Mucosa of descending colon (tissue), 3 donors: ENCODE results near the gene HSFX3. TPM values are rescaled to one million over a fixed set of nuclear protein-coding genes. Genes with fewer than 3 reads are reported as not detected.

Source experiments
- ATAC-seq: fragments of 200-7000 bp; cut with Tn5 transposase; one replicate; pipeline ENCODE4 v1.9.1; 2020; ENCODE audit warnings: mild to moderate bottlenecking, moderate library complexity
- DNase-seq, 3 donors: peaks; one replicate each; pipeline ENCODE4 v3.0.0-alpha.2; 2020
- H3K36me3 ChIP-seq: fragments of 200-600 bp; one replicate; pipeline ENCODE4 v1.8.0; 2021; ENCODE audit warnings: low read depth, mild to moderate bottlenecking
- H3K4me1 ChIP-seq: fragments of 200-600 bp; one replicate; pipeline ENCODE4 v1.8.0; 2021; ENCODE audit warnings: low read depth, mild to moderate bottlenecking
- H3K4me3 ChIP-seq: fragments of 200-600 bp; one replicate; pipeline ENCODE4 v1.8.0; 2021; ENCODE audit warnings: mild to moderate bottlenecking
- H3K9me3 ChIP-seq: fragments of 200-600 bp; one replicate; pipeline ENCODE4 v1.8.0; 2021; ENCODE audit warnings: mild to moderate bottlenecking
- intact Hi-C, 2 donors: fragments of 100-400 bp; cut with DNase I in 1 of 2; cut with micrococcal nuclease in 1 of 2; formaldehyde crosslinking; loops; one replicate each; pipeline versions ENCODE4 v1.11.0 to v1.11.1; 2022; cut with DNase I, micrococcal nuclease
- total RNA-seq, 3 donors: library from RNA; stranded (reverse); fragmentation: NEBNext Ultra II Directional in 2 of 3; extraction: Animal tissue kit (Norgen Biotek cat#: 25700) in 2 of 3; gene quantifications; one replicate each; pipeline versions ENCODE4 v1.2.1 to v1.2.4, GENCODE V29; 2021 to 2023
- TF ChIP-seq, protein P1 (sequence below): fragments of 200-600 bp; IDR thresholded peaks from one replicate; pipeline ENCODE4 v1.8.0; 2022; ENCODE audit warnings: antibody characterized with exemption, mild to moderate bottlenecking
- donor health status: DM: no; HTN: no; CAD: no; lungs with moderate emphysema.
- donor health status: DM: no; HTN: no; CAD: no.
- donor health status: DM: no; HTN: yes; CAD: no.

HSFX3 gene
- total RNA-seq, 3 donors from 2014 or later, result not detected

DNA sequence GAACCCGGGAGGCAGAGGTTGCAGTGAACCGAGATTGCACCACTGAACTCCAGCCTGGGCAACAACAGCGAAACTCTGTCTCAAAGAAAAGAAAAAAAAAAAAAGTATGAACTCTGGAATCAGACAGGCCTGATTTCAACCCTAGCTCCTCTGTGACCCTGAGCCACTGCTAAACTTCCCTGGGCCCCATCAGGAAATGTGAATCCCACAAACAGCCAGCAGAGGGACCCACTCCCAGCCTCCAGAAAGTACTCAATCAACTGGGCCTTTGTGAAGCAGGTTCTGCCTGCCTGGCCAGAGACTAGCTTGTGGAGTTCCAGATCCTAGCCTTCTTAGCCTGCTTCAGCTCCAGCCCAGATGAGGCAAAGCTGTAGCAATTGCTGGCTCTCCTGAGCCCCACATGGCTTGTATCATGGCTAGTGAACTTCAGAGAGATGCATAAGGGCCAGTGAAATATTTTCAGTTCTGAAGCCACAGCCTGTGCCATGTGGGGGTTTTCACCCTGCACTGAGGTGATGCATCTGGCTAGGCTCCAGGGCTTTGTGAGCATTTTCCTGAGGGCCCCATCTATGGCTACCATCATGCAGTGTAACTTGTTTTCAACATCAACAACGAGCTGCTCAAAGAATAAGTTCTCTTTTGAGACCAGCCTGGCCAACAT lies 37.4 kb downstream of the HSFX3 start:
- Histone ChIP-seq H3K9me3 (no peaks in the 10 kb centered on the region), H3K4me3 (no peak overlapping the region), H3K36me3 (no peaks in the 10 kb centered on the region), H3K4me1 (no peaks in the 10 kb centered on the region)
- peak; percentile 89 for ATAC-seq
- TF ChIP-seq, protein P1, sequence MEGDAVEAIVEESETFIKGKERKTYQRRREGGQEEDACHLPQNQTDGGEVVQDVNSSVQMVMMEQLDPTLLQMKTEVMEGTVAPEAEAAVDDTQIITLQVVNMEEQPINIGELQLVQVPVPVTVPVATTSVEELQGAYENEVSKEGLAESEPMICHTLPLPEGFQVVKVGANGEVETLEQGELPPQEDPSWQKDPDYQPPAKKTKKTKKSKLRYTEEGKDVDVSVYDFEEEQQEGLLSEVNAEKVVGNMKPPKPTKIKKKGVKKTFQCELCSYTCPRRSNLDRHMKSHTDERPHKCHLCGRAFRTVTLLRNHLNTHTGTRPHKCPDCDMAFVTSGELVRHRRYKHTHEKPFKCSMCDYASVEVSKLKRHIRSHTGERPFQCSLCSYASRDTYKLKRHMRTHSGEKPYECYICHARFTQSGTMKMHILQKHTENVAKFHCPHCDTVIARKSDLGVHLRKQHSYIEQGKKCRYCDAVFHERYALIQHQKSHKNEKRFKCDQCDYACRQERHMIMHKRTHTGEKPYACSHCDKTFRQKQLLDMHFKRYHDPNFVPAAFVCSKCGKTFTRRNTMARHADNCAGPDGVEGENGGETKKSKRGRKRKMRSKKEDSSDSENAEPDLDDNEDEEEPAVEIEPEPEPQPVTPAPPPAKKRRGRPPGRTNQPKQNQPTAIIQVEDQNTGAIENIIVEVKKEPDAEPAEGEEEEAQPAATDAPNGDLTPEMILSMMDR, result no peak
- intact Hi-C loops, result no loop called here
- DNase-seq, result peak in 2 of 3 donors; percentile 61 to 72

DNA sequence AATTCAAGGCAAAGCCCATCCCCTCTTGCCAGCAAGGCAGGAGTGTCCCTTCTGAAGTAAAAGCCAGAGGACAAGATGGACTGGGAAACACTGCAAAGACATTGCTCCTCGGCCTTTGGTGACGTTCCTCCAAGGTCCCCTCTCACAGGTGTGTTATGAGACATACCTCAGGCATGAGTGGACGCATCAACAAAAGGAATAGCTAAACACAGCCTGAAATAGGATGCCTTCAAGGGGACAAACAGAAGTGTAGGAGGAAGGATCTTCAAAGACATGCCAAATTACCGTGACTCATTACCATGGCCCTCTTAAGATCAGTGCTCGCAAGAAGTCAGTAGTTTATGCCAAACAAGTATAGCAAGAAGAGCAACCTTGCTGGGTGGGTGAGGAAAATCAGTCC lies 38.6 kb downstream of the HSFX3 start:
- ATAC-seq (no peak), DNase-seq (no peak)
- intact Hi-C loops, result no loop called here
- H3K4me3 ChIP-seq, result no peak overlapping the region
- no peaks in the 10 kb centered on the region for H3K4me1 ChIP-seq
- no peaks in the 10 kb centered on the region for H3K9me3 ChIP-seq
- TF ChIP-seq, protein P1, result no peak
- no peaks in the 10 kb centered on the region for H3K36me3 ChIP-seq

- ATAC-seq (no peak), DNase-seq (no peak)
- Histone ChIP-seq H3K4me3 (no peak overlapping the region), H3K4me1 (no peaks in the 10 kb centered on the region), H3K36me3 (no peaks in the 10 kb centered on the region), H3K9me3 (no peaks in the 10 kb centered on the region)
- TF ChIP-seq, protein P1, result no peak
- intact Hi-C loops, result no loop called here
These were observed 39.3 kb downstream of the HSFX3 start for GRCh38 chrX:149510386-149510785.

GRCh38 chrX:149508467-149508866 lies 41.3 kb downstream of the HSFX3 start:
- no peaks in the 10 kb centered on the region for H3K36me3 ChIP-seq
- no peak for ATAC-seq
- H3K4me3 ChIP-seq, result no peak overlapping the region
- TF ChIP-seq, protein P1, result no peak
- no peaks in the 10 kb centered on the region for H3K9me3 ChIP-seq
- no peaks in the 10 kb centered on the region for H3K4me1 ChIP-seq
- DNase-seq, result no peak
- intact Hi-C loops, result no loop called here

DNA sequence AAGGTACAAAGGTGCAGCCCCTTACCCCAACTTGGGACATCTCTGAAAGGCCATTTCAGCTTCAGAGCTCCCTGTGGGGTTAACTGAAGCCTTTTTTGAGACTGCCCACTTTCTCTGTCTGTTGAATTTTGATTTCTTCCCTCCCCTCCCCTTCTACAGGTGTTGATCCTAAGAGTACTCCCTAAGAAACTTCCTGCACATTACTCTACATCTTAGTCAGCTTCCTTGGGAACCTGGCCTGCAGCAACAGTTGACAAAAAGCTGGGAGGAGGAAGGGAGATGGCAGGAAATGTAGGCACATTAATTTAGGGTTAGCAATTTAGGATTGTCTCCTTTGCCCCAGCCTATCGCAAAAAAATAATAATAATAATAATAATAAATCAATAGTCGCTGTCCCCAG lies 43.4 kb downstream of the HSFX3 start:
- no peak for DNase-seq
- Histone ChIP-seq H3K36me3 (no peaks in the 10 kb centered on the region), H3K9me3 (no peaks in the 10 kb centered on the region), H3K4me1 (no peaks in the 10 kb centered on the region), H3K4me3 (no peak overlapping the region)
- TF ChIP-seq, protein P1, result no peak
- ATAC-seq, result no peak
- intact Hi-C loops, result no loop called here

GRCh38 chrX:149505671-149506070 lies 44.1 kb downstream of the HSFX3 start:
- intact Hi-C loops, result no loop called here
- no peak overlapping the region for H3K4me3 ChIP-seq
- H3K36me3 ChIP-seq, result no peaks in the 10 kb centered on the region
- H3K9me3 ChIP-seq, result no peaks in the 10 kb centered on the region
- TF ChIP-seq, protein P1, result no peak
- H3K4me1 ChIP-seq, result no peaks in the 10 kb centered on the region
- DNase-seq (no peak), ATAC-seq (no peak)
